GM12878 (cell line): Measurements from ENCODE around the gene RAD9A. TPM values are rescaled to one million over a fixed set of nuclear protein-coding genes. Genes with fewer than 3 reads are reported as not detected.

ENCODE experiments used
- ATAC-seq: fragments of 200-7000 bp; cut with Tn5 transposase; 3 replicates; pipeline ENCODE4 v1.9.1; 2020; ENCODE audit warnings: mild to moderate bottlenecking, moderate library complexity
- BruUV-seq: library from RNA; stranded (reverse); fragments of 400-500 nt; replicated peaks from 2 replicates; lab custom pipeline; 2021; lab: Mats Ljungman, UMichigan
- CTCF ChIA-PET: fragments of 300-600 bp; sonication (Branson Sonifier 250); formaldehyde crosslinking; extraction: SDS; loops from one replicate; lab custom pipeline; 2021; ENCODE audit warnings: inconsistent platforms; lab: Yijun Ruan, JAX
- POLR2A ChIA-PET: fragments of 350-600 bp; formaldehyde crosslinking; extraction: SDS; loops from one replicate; lab custom pipeline; 2021; ENCODE audit warnings: inconsistent platforms; lab: Charles Lee
- RAD21 ChIA-PET: fragments of 300-600 bp; sonication (Branson Sonifier 250); formaldehyde crosslinking; loops from one replicate; lab custom pipeline; 2023; ENCODE audit warnings: antibody characterized with exemption; ENCODE audit not compliant: unreplicated experiment; lab: Charles Lee
- SMC1A ChIA-PET: fragments of 300-600 bp; sonication (Branson Sonifier 250); formaldehyde crosslinking; loops from one replicate; lab custom pipeline; 2023; ENCODE audit not compliant: unreplicated experiment, uncharacterized antibody; lab: Charles Lee
- DNase-seq: peaks from one replicate; pipeline ENCODE4 v3.0.0-alpha.2; 2011; ENCODE audit warnings: low read depth, low spot score
- FAIRE-seq: peaks from 3 replicates; lab custom pipeline; 2011; peaks lifted over from hg19 to GRCh38; lab: Jason Lieb, UNC
- H2AFZ ChIP-seq: 2 replicates; pipeline ENCODE4 v1.6.0; 2011; ENCODE audit warnings: low read depth, low read length, control low read depth; ENCODE audit not compliant: control insufficient read depth
- H3K27ac ChIP-seq: 2 replicates; pipeline ENCODE4 v1.5.1; 2011; ENCODE audit warnings: control low read depth; ENCODE audit not compliant: control insufficient read depth, insufficient read depth
- H3K27me3 ChIP-seq, 2 experiments: replicated peaks in 1 of 2; 2 replicates each; pipeline versions ENCODE4 v1.6.0 to v1.6.1; 2011; ENCODE audit warnings: low read length in 1 of 2; ENCODE audit not compliant: control insufficient read depth in 2 of 2, insufficient read depth in 2 of 2
- H3K36me3 ChIP-seq, 2 experiments: 2 replicates each; pipeline ENCODE4 v1.5.1; 2011; ENCODE audit warnings: low read length in 1 of 2; ENCODE audit not compliant: control insufficient read depth in 2 of 2, insufficient read depth in 2 of 2
- H3K4me1 ChIP-seq: 2 replicates; pipeline ENCODE4 v1.6.1; 2011; ENCODE audit warnings: mild to moderate bottlenecking, low read length, moderate library complexity, mixed read lengths; ENCODE audit not compliant: control insufficient read depth, insufficient read depth
- H3K4me2 ChIP-seq: 2 replicates; pipeline ENCODE4 v1.6.0; 2011; ENCODE audit warnings: control low read depth; ENCODE audit not compliant: control insufficient read depth, insufficient read depth
- H3K4me3 ChIP-seq: fragments of 200-600 bp; sonication (generic); 2 replicates; pipeline ENCODE4 v1.5.1; 2016
- H3K79me2 ChIP-seq: 2 replicates; pipeline ENCODE4 v1.6.0; 2011; ENCODE audit warnings: low read length; ENCODE audit not compliant: control insufficient read depth, insufficient read depth
- H3K9ac ChIP-seq: 2 replicates; pipeline ENCODE4 v1.8.0; 2011; ENCODE audit warnings: low read length, control low read depth, mixed read lengths; ENCODE audit not compliant: control insufficient read depth, insufficient read depth
- H3K9me3 ChIP-seq: replicated peaks from 3 replicates; pipeline ENCODE4 v1.5.1; 2011; ENCODE audit warnings: mild to moderate bottlenecking, low read length; ENCODE audit not compliant: control insufficient read depth, insufficient read depth
- H4K20me1 ChIP-seq: 2 replicates; pipeline ENCODE4 v1.6.0; 2011; ENCODE audit not compliant: control insufficient read depth, insufficient read depth
- HDGF ChIP-seq: fragments of 450-650 bp; IDR thresholded peaks from 2 replicates; pipeline ENCODE4 v1.6.1; 2016; ENCODE audit warnings: antibody characterized with exemption
- IRF4 ChIP-seq: IDR thresholded peaks from 2 replicates; pipeline ENCODE4 v1.6.1; 2011; ENCODE audit warnings: low read depth, low read length
- NKRF ChIP-seq: fragments of 450-650 bp; conservative IDR thresholded peaks from 2 replicates; pipeline ENCODE4 v1.6.1; 2017; ENCODE audit warnings: mild to moderate bottlenecking, moderate library complexity
- NR2C1 ChIP-seq: fragments of 450-650 bp; IDR thresholded peaks from 2 replicates; pipeline ENCODE4 v1.6.1; 2017; ENCODE audit warnings: antibody characterized with exemption, mild to moderate bottlenecking, moderate library complexity
- POU2F2 ChIP-seq: IDR thresholded peaks from 3 replicates; pipeline ENCODE4 v1.6.1; 2011; ENCODE audit warnings: low read depth, mild to moderate bottlenecking, low read length, borderline replicate concordance
- RAD21 ChIP-seq: IDR thresholded peaks from 2 replicates; pipeline ENCODE4 v1.6.1; 2011; ENCODE audit warnings: mild to moderate bottlenecking, low read depth, low read length, moderate library complexity; ENCODE audit not compliant: insufficient read depth
- RAD51 ChIP-seq: fragments of 450-650 bp; IDR thresholded peaks from 2 replicates; pipeline ENCODE4 v1.6.1; 2016; ENCODE audit warnings: moderate library complexity, mild to moderate bottlenecking, inconsistent platforms
- RELB ChIP-seq: fragments of 450-650 bp; IDR thresholded peaks from 2 replicates; pipeline ENCODE4 v1.6.1; 2017; ENCODE audit warnings: low read depth, mild to moderate bottlenecking, moderate library complexity
- RFX5 ChIP-seq: IDR thresholded peaks from 2 replicates; pipeline ENCODE4 v1.6.1; 2011; ENCODE audit warnings: low read depth, low read length, improper control_type of control experiment
- TCF3 ChIP-seq: IDR thresholded peaks from 2 replicates; pipeline ENCODE4 v1.6.1; 2012; ENCODE audit warnings: low read depth, mild to moderate bottlenecking, low read length, borderline replicate concordance; ENCODE audit not compliant: insufficient read depth
- TCF7 ChIP-seq: IDR thresholded peaks from 2 replicates; pipeline ENCODE4 v1.6.1; 2014; ENCODE audit warnings: antibody characterized with exemption, borderline replicate concordance
- WGBS: methylation state at CpG from one replicate; pipeline ENCODE4 v1.1.6; 2016; ENCODE audit warnings: low lambda C conversion rate; ENCODE audit not compliant: insufficient replicate concordance, insufficient coverage; ENCODE audit errors: missing lambda C conversion rate; 5-methylcytosine and 5-hydroxymethylcytosine counted together
- in situ Hi-C: fragments of 300-500 bp; cut with MboI; formaldehyde crosslinking; loops from 9 replicates; pipeline ENCODE4 v1.14.3; 2018; ENCODE audit warnings: mixed read lengths
- intact Hi-C: fragments of 100-400 bp; cut with micrococcal nuclease; formaldehyde crosslinking; loops from one replicate; pipeline ENCODE4 v1.14.2; 2022; ENCODE audit not compliant: unreplicated experiment
- polyA plus RNA-seq, 11 experiments: library from polyadenylated mRNA; depleted of rRNA in 4 of 11; unstranded in 6 of 11; stranded (reverse) in 5 of 11; fragments of >200 nt; fragmentation: Nextera tagmentation in 4 of 11; fragmentation: Illumina TruSeq in 1 of 11; extraction: Ambion mirVana in 4 of 11; extraction: Trizol in 1 of 11; gene quantifications; 1 replicate in 1 of 11; 2 replicates in 10 of 11; pipeline versions ENCODE4 v1.2.1 to v1.2.3, GENCODE V29; 2011 to 2016; ENCODE audit warnings: inconsistent platforms in 2 of 11, missing spikeins in 2 of 11, low read depth in 1 of 11
- total RNA-seq, 4 experiments: library from RNA; depleted of rRNA in 3 of 4; stranded (reverse); fragments of >200 nt in 3 of 4; fragmentation: Illumina TruSeq in 1 of 4; extraction: Trizol in 1 of 4; gene quantifications; 2 replicates each; pipeline versions ENCODE4 v1.2.1 to v1.2.3, GENCODE V29; 2013 to 2021
- TF ChIP-seq, protein P1 (sequence below): fragments of 450-650 bp; IDR thresholded peaks from 2 replicates; pipeline ENCODE4 v1.6.1; 2018; ENCODE audit warnings: mild to moderate bottlenecking, low read depth, moderate library complexity; ENCODE audit not compliant: partially characterized antibody
- TF ChIP-seq, protein P2 (sequence below): IDR thresholded peaks from 2 replicates; pipeline ENCODE4 v1.6.1; 2012; ENCODE audit warnings: low read depth, low read length, improper control_type of control experiment

Gene RAD9A
- total and polyA plus RNA-seq, 10 of the 15 experiments (the other 5 are each of a cell fraction or from before 2014, with no cell fraction given): 1.1 to 36.2 (median 19.8) TPM

- Histone ChIP-seq H3K9ac (peak overlapping the region; percentile 96), H3K27me3 (no peaks in the 10 kb centered on the region), H3K4me3 (peak overlapping the region; percentile 98), H3K79me2 (peaks cover 19% of the 10 kb centered on the region), H3K4me1 (peaks cover 60% of the 10 kb centered on the region), H4K20me1 (no peaks in the 10 kb centered on the region), H3K27ac (peak overlapping the region; percentile 99), H3K4me2 (peak overlapping the region; percentile 95), H3K36me3 (no peaks in the 10 kb centered on the region), H2AFZ (peak overlapping the region; percentile 3; the same call in 1 of the 2 replicates), H3K9me3 (no peaks in the 10 kb centered on the region)
- FAIRE-seq (no peak), ATAC-seq (peak; percentile 47), DNase-seq (no peak)
- ChIA-PET CTCF (interaction anchor here (0.7 to 26.2 kb wide), 23 partner anchors 9 to 306 kb away, joined by 3 to 1301 read pairs (median 5); partner anchors contain the start of genes CLCF1, KDM2A, RAD9A and TBC1D10C), POLR2A (interaction anchor here (0.5 to 11.4 kb wide), 27 partner anchors 7 to 1463 kb away, joined by 3 to 183 read pairs (median 8); partner anchors contain the start of genes ANKRD13D, CCDC85B, CLCF1 and GRK2), RAD21 (interaction anchor here (0.6 to 10.1 kb wide), 30 partner anchors 8 to 1041 kb away, joined by 3 to 525 read pairs (median 4); partner anchors contain the start of genes AIP, CLCF1, GSTP1 and KDM2A), SMC1A (interaction anchor here (0.7 to 15.8 kb wide), 16 partner anchors 8 to 270 kb away, joined by 3 to 646 read pairs (median 4); partner anchors contain the start of genes CLCF1, PPP1CA and RAD9A)
- intact Hi-C loops (loop anchor here (2.0 kb wide), 1 partner anchor 134 kb away; no protein-coding TSS in a partner anchor), in situ Hi-C loops (loop anchor here (5.0 kb wide), 1 partner anchor 35 kb away; no protein-coding TSS in a partner anchor)
- under 1% methylated on average over 23 of the region's 25 CpGs for WGBS
- TSS peak; percentile 93 for BruUV-seq
- TF ChIP-seq, protein P1, sequence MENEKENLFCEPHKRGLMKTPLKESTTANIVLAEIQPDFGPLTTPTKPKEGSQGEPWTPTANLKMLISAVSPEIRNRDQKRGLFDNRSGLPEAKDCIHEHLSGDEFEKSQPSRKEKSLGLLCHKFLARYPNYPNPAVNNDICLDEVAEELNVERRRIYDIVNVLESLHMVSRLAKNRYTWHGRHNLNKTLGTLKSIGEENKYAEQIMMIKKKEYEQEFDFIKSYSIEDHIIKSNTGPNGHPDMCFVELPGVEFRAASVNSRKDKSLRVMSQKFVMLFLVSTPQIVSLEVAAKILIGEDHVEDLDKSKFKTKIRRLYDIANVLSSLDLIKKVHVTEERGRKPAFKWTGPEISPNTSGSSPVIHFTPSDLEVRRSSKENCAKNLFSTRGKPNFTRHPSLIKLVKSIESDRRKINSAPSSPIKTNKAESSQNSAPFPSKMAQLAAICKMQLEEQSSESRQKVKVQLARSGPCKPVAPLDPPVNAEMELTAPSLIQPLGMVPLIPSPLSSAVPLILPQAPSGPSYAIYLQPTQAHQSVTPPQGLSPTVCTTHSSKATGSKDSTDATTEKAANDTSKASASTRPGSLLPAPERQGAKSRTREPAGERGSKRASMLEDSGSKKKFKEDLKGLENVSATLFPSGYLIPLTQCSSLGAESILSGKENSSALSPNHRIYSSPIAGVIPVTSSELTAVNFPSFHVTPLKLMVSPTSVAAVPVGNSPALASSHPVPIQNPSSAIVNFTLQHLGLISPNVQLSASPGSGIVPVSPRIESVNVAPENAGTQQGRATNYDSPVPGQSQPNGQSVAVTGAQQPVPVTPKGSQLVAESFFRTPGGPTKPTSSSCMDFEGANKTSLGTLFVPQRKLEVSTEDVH: no peak
- TF ChIP-seq NKRF (no peak), TCF7 (no peak), IRF4 (no peak), RAD21 (no peak), POU2F2 (0 out of 3 replicates have a peak, but pooled peaks have one; percentile 10), NR2C1 (peak; percentile 4; the same call in 1 of the 2 replicates), RFX5 (no peak), HDGF (no peak), RELB (no peak), RAD51 (no peak), TCF3 (no peak)
- TF ChIP-seq, protein P2, sequence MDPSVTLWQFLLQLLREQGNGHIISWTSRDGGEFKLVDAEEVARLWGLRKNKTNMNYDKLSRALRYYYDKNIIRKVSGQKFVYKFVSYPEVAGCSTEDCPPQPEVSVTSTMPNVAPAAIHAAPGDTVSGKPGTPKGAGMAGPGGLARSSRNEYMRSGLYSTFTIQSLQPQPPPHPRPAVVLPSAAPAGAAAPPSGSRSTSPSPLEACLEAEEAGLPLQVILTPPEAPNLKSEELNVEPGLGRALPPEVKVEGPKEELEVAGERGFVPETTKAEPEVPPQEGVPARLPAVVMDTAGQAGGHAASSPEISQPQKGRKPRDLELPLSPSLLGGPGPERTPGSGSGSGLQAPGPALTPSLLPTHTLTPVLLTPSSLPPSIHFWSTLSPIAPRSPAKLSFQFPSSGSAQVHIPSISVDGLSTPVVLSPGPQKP: no peak
Measured at GRCh38 chr11:67352546-67353316, 39.1 kb upstream of the RAD9A start.
